Spinal cord (tissue), 10 donors: ENCODE results near the gene MRGPRX3. TPM values are rescaled to one million over a fixed set of nuclear protein-coding genes. Genes with fewer than 3 reads are reported as not detected.
"Not testable (repeated sequence)": the region's sequence is repeated elsewhere in the genome, so short reads cannot be mapped to it uniquely, and the experiment has no call there.

Experiments used
- DNase-seq, 6 donors: peaks; one replicate each; pipeline versions ENCODE4 v3.0.0 to v3.0.0-alpha.2; 2013 to 2015; ENCODE audit warnings: low spot score in 6 of 6, low read depth in 4 of 6
- H3K27ac ChIP-seq: one replicate; pipeline ENCODE4 v1.5.1; 2013; ENCODE audit warnings: low read depth, low read length, control low read depth
- H3K27me3 ChIP-seq: one replicate; pipeline ENCODE4 v1.6.1; 2013; ENCODE audit warnings: low read length; ENCODE audit not compliant: control insufficient read depth, insufficient read depth
- H3K36me3 ChIP-seq: one replicate; pipeline ENCODE4 v1.6.1; 2013; ENCODE audit warnings: low read length; ENCODE audit not compliant: control insufficient read depth, insufficient read depth
- H3K4me1 ChIP-seq: one replicate; pipeline ENCODE4 v1.6.1; 2013; ENCODE audit warnings: low read length; ENCODE audit not compliant: control insufficient read depth, insufficient read depth
- H3K4me3 ChIP-seq: one replicate; pipeline ENCODE4 v1.5.1; 2013; ENCODE audit warnings: low read depth, low read length, control low read depth
- H3K9me3 ChIP-seq: one replicate; pipeline ENCODE4 v1.6.1; 2013; ENCODE audit warnings: low read length; ENCODE audit not compliant: control insufficient read depth, insufficient read depth
- WGBS: methylation state at CpG from one replicate; pipeline ENCODE4 v1.1.5; 2013; ENCODE audit warnings: missing lambda C conversion rate; ENCODE audit not compliant: insufficient coverage; 5-methylcytosine and 5-hydroxymethylcytosine counted together
- polyA plus RNA-seq, 2 donors: library from polyadenylated mRNA; unstranded; fragments of 120-200 nt; gene quantifications; one replicate each; pipeline ENCODE4 v1.2.1, GENCODE V29; 2013; ENCODE audit not compliant: insufficient read length in 2 of 2
- total RNA-seq, 2 donors: library from RNA; depleted of rRNA in 1 of 2; stranded (reverse); fragments of 120-200 nt in 1 of 2; fragments of >200 nt in 1 of 2; gene quantifications; one replicate each; pipeline versions ENCODE4 v1.2.3 to v1.2.4, GENCODE V29; 2013 to 2014
- donor health status: healthy.

Gene MRGPRX3
- total and polyA plus RNA-seq, 4 donors: 0.50 TPM; not detected in 3

DNA sequence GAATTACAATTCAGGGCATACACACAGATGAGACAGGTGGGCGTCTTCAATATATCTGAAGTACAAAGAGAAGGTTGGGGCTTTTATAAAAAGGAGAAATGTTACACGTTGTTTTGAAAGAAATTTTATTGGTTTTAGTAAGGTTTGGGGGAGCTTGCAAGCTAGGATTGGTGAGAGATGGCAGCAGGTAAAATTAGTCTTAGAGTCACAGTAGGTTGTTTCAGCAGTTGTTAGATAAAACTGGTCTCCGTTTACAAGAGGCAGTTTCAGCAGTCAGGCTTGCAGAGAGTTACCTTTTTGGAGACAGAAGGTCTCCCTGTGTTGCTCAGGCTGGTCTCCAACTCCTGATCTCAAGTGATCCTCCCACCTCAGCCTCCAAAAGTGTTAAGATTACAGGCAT, 24.1 kb upstream of the MRGPRX3 start:
- no peak overlapping the region for H3K4me3 ChIP-seq
- H3K9me3 ChIP-seq: no peaks in the 10 kb centered on the region
- DNase-seq: no peak
- peaks cover 5% of the 10 kb centered on the region for H3K4me1 ChIP-seq
- peaks cover 10% of the 10 kb centered on the region for H3K27me3 ChIP-seq
- H3K27ac ChIP-seq: no peak overlapping the region
- 64% methylated on average over 2 of the region's 3 CpGs for WGBS
- H3K36me3 ChIP-seq: peaks cover 3% of the 10 kb centered on the region

DNA sequence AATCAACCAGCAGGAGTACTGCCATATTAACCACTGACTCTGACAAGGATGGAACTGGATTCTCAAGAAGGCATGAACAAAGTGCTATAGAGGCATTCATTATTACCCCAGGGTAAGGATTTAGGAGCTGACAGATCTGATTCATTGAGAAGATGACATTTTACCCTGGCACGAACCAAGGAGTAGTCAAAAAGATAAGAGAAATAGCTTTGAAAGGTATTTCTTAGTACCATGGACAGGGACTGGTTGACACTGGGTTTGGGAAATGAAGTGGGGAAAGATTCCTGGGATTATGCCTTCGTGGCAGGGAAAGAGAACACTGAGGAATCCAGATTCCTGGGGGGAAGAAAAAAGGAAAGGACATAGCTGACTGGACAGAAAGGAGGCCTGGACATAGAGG, 21.4 kb upstream of the MRGPRX3 start:
- Histone ChIP-seq H3K4me3 (no peak overlapping the region), H3K9me3 (no peaks in the 10 kb centered on the region), H3K4me1 (no peaks in the 10 kb centered on the region), H3K27ac (no peak overlapping the region), H3K36me3 (no peaks in the 10 kb centered on the region), H3K27me3 (peaks cover 15% of the 10 kb centered on the region)
- DNase-seq: no peak
- 18% methylated on average over 2 of the region's 2 CpGs for WGBS

GRCh38 chr11:18115360-18116127, 16.8 kb upstream of the MRGPRX3 start:
- Histone ChIP-seq H3K4me3 (no peak overlapping the region), H3K27ac (no peak overlapping the region), H3K36me3 (no peaks in the 10 kb centered on the region), H3K4me1 (no peaks in the 10 kb centered on the region), H3K27me3 (peaks cover 13% of the 10 kb centered on the region), H3K9me3 (no peaks in the 10 kb centered on the region)
- peak; percentile 12 to 90 (median 46) for DNase-seq
- WGBS: 3% methylated on average over 8 of the region's 9 CpGs

- not testable (repeated sequence) for H3K36me3 ChIP-seq, H3K27me3 ChIP-seq, DNase-seq, H3K27ac ChIP-seq, H3K4me3 ChIP-seq, H3K4me1 ChIP-seq, H3K9me3 ChIP-seq
- WGBS: 70% methylated on average over 14 of the region's 20 CpGs
Observed at GRCh38 chr11:18121331-18121828, 11.0 kb upstream of the MRGPRX3 start.

DNA sequence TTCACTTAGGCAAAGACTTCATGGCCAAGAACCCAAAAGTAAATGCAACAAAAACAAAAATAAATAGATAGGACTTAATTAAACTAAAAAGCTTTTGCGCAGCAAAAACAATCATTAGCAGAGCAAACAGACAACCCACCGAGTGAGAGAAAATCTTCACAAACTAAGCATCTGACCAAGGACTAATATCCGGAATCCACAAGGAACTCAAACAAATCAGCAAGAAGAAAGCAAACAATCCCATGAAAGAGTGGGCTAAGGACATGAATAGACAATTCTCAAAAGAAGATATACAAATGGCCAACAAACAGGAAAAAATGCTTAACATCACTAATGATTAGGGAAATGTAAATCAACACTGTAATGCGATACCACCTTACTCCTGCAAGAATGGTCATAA, 1.3 kb upstream of the MRGPRX3 start:
- H3K4me3 ChIP-seq, H3K27me3 ChIP-seq, H3K4me1 ChIP-seq, H3K9me3 ChIP-seq, H3K27ac ChIP-seq, H3K36me3 ChIP-seq, DNase-seq: not testable (repeated sequence)
- WGBS: 93% methylated on average over 2 of the region's 4 CpGs

DNA sequence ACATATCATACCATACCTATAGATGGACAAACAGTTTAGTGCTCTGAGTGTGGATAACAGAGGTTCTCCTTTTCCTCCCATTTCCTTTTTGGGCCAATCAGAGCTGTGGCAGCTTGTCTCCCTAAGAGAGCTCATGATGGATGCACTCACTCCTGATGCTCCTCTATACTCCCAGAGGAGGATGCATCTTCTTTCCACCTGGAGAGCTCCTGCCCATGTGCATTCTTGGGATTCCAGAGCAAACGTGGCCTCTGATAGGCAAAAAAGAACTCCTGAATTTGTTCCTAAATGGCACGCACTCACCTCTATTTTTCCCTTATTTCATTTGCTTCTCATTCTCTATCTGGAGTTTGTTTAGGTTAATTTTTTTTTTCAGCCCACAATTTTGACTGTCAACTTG, 2.9 kb downstream of the MRGPRX3 start:
- no peaks in the 10 kb centered on the region for H3K4me1 ChIP-seq
- 0% methylated on average over 1 of the region's 2 CpGs for WGBS
- H3K27ac ChIP-seq: no peak overlapping the region
- peaks cover 3% of the 10 kb centered on the region for H3K27me3 ChIP-seq
- H3K4me3 ChIP-seq: no peak overlapping the region
- no peaks in the 10 kb centered on the region for H3K36me3 ChIP-seq
- no peaks in the 10 kb centered on the region for H3K9me3 ChIP-seq
- DNase-seq: no peak

DNA sequence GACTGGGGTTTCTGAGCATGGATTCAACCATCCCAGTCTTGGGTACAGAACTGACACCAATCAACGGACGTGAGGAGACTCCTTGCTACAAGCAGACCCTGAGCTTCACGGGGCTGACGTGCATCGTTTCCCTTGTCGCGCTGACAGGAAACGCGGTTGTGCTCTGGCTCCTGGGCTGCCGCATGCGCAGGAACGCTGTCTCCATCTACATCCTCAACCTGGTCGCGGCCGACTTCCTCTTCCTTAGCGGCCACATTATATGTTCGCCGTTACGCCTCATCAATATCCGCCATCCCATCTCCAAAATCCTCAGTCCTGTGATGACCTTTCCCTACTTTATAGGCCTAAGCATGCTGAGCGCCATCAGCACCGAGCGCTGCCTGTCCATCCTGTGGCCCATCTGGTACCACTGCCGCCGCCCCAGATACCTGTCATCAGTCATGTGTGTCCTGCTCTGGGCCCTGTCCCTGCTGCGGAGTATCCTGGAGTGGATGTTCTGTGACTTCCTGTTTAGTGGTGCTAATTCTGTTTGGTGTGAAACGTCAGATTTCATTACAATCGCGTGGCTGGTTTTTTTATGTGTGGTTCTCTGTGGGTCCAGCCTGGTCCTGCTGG, 4.9 kb downstream of the MRGPRX3 start:
- WGBS: 95% methylated on average over 29 of the region's 29 CpGs
- Histone ChIP-seq H3K27me3 (peaks cover 3% of the 10 kb centered on the region), H3K4me3 (no peak overlapping the region), H3K27ac (no peak overlapping the region), H3K9me3 (no peaks in the 10 kb centered on the region), H3K36me3 (no peaks in the 10 kb centered on the region), H3K4me1 (no peaks in the 10 kb centered on the region)
- no peak for DNase-seq

- Histone ChIP-seq H3K4me3 (no peak overlapping the region), H3K27ac (no peak overlapping the region), H3K36me3 (no peaks in the 10 kb centered on the region), H3K9me3 (no peaks in the 10 kb centered on the region), H3K4me1 (no peaks in the 10 kb centered on the region), H3K27me3 (no peaks in the 10 kb centered on the region)
- DNase-seq: no peak
- no CpG with 5 or more reads among the region's 2 CpGs for WGBS
Observed at GRCh38 chr11:18140145-18140544, 7.8 kb downstream of the MRGPRX3 start.

GRCh38 chr11:18144243-18144642, 11.9 kb downstream of the MRGPRX3 start:
- no peak overlapping the region for H3K4me3 ChIP-seq
- WGBS: 82% methylated on average over 4 of the region's 5 CpGs
- no peaks in the 10 kb centered on the region for H3K9me3 ChIP-seq
- H3K36me3 ChIP-seq: no peaks in the 10 kb centered on the region
- H3K27ac ChIP-seq: no peak overlapping the region
- DNase-seq: no peak
- no peaks in the 10 kb centered on the region for H3K27me3 ChIP-seq
- H3K4me1 ChIP-seq: no peaks in the 10 kb centered on the region

GRCh38 chr11:18145025-18145424, 12.7 kb downstream of the MRGPRX3 start:
- Histone ChIP-seq H3K27me3 (no peaks in the 10 kb centered on the region), H3K4me1 (no peaks in the 10 kb centered on the region), H3K27ac (no peak overlapping the region), H3K9me3 (no peaks in the 10 kb centered on the region), H3K4me3 (no peak overlapping the region), H3K36me3 (no peaks in the 10 kb centered on the region)
- 55% methylated on average over 2 of the region's 2 CpGs for whole genome bisulfite sequencing
- DNase-seq: no peak
